Neural cell (in vitro differentiated cells): Measurements from ENCODE around the gene TTLL5.

ENCODE experiments used
- RAD21 ChIP-seq: fragments of 450-650 bp; conservative IDR thresholded peaks from 2 replicates; pipeline ENCODE4 v1.6.1; 2014; ENCODE audit warnings: antibody characterized with exemption, mild to moderate bottlenecking, moderate library complexity
- TAF1 ChIP-seq: IDR thresholded peaks from 2 replicates; pipeline ENCODE4 v1.6.1; 2012; ENCODE audit warnings: low read depth

GRCh38 chr14:75871181-75871880 is 210.3 kb downstream of the TTLL5 start:
- TF ChIP-seq RAD21: no peak
- no peak for TF ChIP-seq TAF1
